ENCODE data around the gene FBXO17.

FBXO17 gene

GRCh38 chr19:38953677-38954076 lies 21.9 kb downstream of the FBXO17 start:
- H3K23ac ChIP-seq (ENCODE audit: low read length) = no peak overlapping the region
- no peak overlapping the region for H2BK120ac ChIP-seq (ENCODE audit: low read depth, low read length)
- H3K4ac ChIP-seq (ENCODE audit: low read depth, low read length) = no peak overlapping the region
- H3K56ac ChIP-seq (ENCODE audit: low read length) = no peak overlapping the region
- no peaks in the 10 kb centered on the region for H3K79me2 ChIP-seq (ENCODE audit: control insufficient read depth, insufficient read depth, low read length)
- no peak overlapping the region for H4K8ac ChIP-seq (ENCODE audit: low read depth, low read length)
- no peak overlapping the region for H3K4me2 ChIP-seq (ENCODE audit: low read length)
- H3K27me3 ChIP-seq (ENCODE audit: insufficient read depth, low read length, poor library complexity) = no peaks in the 10 kb centered on the region
- no peak overlapping the region for H2BK15ac ChIP-seq (replicated peaks; ENCODE audit: low read depth)
- H3K4me1 ChIP-seq (ENCODE audit: control insufficient read depth, low read depth, low read length) = peaks cover 2% of the 10 kb centered on the region
- no peak overlapping the region for H2BK5ac ChIP-seq (ENCODE audit: low read length)
- H3K4me3 ChIP-seq (ENCODE audit: low read length) = no peak overlapping the region
- no peak overlapping the region for H4K5ac ChIP-seq (ENCODE audit: low read length)
- no peak overlapping the region for H3K27ac ChIP-seq (ENCODE audit: low read depth, low read length)
- H3K18ac ChIP-seq (ENCODE audit: low read length) = no peak overlapping the region
- H3K9ac ChIP-seq (ENCODE audit: low read length) = no peak overlapping the region
- no peaks in the 10 kb centered on the region for H3K36me3 ChIP-seq (ENCODE audit: control insufficient read depth, insufficient read depth, low read length)
- no CpG with 5 or more reads among the region's 4 CpGs for WGBS (ENCODE audit: extremely low coverage, insufficient coverage, low lambda C conversion rate)
- peak; percentile 25 for DNase-seq
- no peaks in the 10 kb centered on the region for H3K79me1 ChIP-seq (ENCODE audit: low read length)
- no peak overlapping the region for H2AK5ac ChIP-seq (ENCODE audit: low read length)

GRCh38 chr19:38952395-38953165 lies 23.0 kb downstream of the FBXO17 start:
- Histone ChIP-seq H3K79me1 (ENCODE audit: low read length) (no peaks in the 10 kb centered on the region), H3K18ac (ENCODE audit: low read length) (no peak overlapping the region), H2BK120ac (ENCODE audit: low read depth, low read length) (no peak overlapping the region), H3K27ac (ENCODE audit: low read depth, low read length) (no peak overlapping the region), H3K79me2 (ENCODE audit: control insufficient read depth, insufficient read depth, low read length) (no peaks in the 10 kb centered on the region), H2BK5ac (ENCODE audit: low read length) (no peak overlapping the region), H3K27me3 (ENCODE audit: insufficient read depth, low read length, poor library complexity) (no peaks in the 10 kb centered on the region), H3K36me3 (ENCODE audit: control insufficient read depth, insufficient read depth, low read length) (no peaks in the 10 kb centered on the region), H4K8ac (ENCODE audit: low read depth, low read length) (no peak overlapping the region), H2BK15ac (replicated peaks; ENCODE audit: low read depth) (no peak overlapping the region), H2AK5ac (ENCODE audit: low read length) (no peak overlapping the region), H3K56ac (ENCODE audit: low read length) (no peak overlapping the region), H4K5ac (ENCODE audit: low read length) (no peak overlapping the region), H3K4me2 (ENCODE audit: low read length) (no peak overlapping the region), H3K23ac (ENCODE audit: low read length) (no peak overlapping the region), H3K4me3 (ENCODE audit: low read length) (no peak overlapping the region), H3K9ac (ENCODE audit: low read length) (no peak overlapping the region), H3K4me1 (ENCODE audit: control insufficient read depth, low read depth, low read length) (peaks cover 2% of the 10 kb centered on the region), H3K4ac (ENCODE audit: low read depth, low read length) (no peak overlapping the region)
- WGBS (ENCODE audit: extremely low coverage, insufficient coverage, low lambda C conversion rate) = no CpG with 5 or more reads among the region's 13 CpGs
- peak; percentile 74 for DNase-seq

- H2BK15ac ChIP-seq (replicated peaks; ENCODE audit: low read depth) = no peak overlapping the region
- no peak overlapping the region for H3K4ac ChIP-seq (ENCODE audit: low read depth, low read length)
- no peak overlapping the region for H3K4me2 ChIP-seq (ENCODE audit: low read length)
- H3K18ac ChIP-seq (ENCODE audit: low read length) = no peak overlapping the region
- no peak overlapping the region for H3K27ac ChIP-seq (ENCODE audit: low read depth, low read length)
- H3K36me3 ChIP-seq (ENCODE audit: control insufficient read depth, insufficient read depth, low read length) = no peaks in the 10 kb centered on the region
- no peak overlapping the region for H3K9ac ChIP-seq (ENCODE audit: low read length)
- H3K23ac ChIP-seq (ENCODE audit: low read length) = no peak overlapping the region
- no peaks in the 10 kb centered on the region for H3K79me1 ChIP-seq (ENCODE audit: low read length)
- no peak overlapping the region for H2BK5ac ChIP-seq (ENCODE audit: low read length)
- H3K79me2 ChIP-seq (ENCODE audit: control insufficient read depth, insufficient read depth, low read length) = no peaks in the 10 kb centered on the region
- WGBS (ENCODE audit: extremely low coverage, insufficient coverage, low lambda C conversion rate) = no CpG with 5 or more reads among the region's 3 CpGs
- H4K5ac ChIP-seq (ENCODE audit: low read length) = no peak overlapping the region
- no peak overlapping the region for H3K4me3 ChIP-seq (ENCODE audit: low read length)
- no peak overlapping the region for H2BK120ac ChIP-seq (ENCODE audit: low read depth, low read length)
- H3K56ac ChIP-seq (ENCODE audit: low read length) = no peak overlapping the region
- H2AK5ac ChIP-seq (ENCODE audit: low read length) = no peak overlapping the region
- H3K27me3 ChIP-seq (ENCODE audit: insufficient read depth, low read length, poor library complexity) = no peaks in the 10 kb centered on the region
- DNase-seq = no peak
- peaks cover 2% of the 10 kb centered on the region for H3K4me1 ChIP-seq (ENCODE audit: control insufficient read depth, low read depth, low read length)
- H4K8ac ChIP-seq (ENCODE audit: low read depth, low read length) = no peak overlapping the region
Observed at GRCh38 chr19:38951187-38951586, 24.4 kb downstream of the FBXO17 start.

GRCh38 chr19:38949580-38950367 lies 25.8 kb downstream of the FBXO17 start:
- Histone ChIP-seq H4K5ac (ENCODE audit: low read length) (no peak overlapping the region), H3K56ac (ENCODE audit: low read length) (peak overlapping the region; percentile 77), H4K8ac (ENCODE audit: low read depth, low read length) (no peak overlapping the region), H2BK5ac (ENCODE audit: low read length) (no peak overlapping the region), H3K23ac (ENCODE audit: low read length) (no peak overlapping the region), H2BK15ac (replicated peaks; ENCODE audit: low read depth) (no peak overlapping the region), H2BK120ac (ENCODE audit: low read depth, low read length) (no peak overlapping the region), H3K27ac (ENCODE audit: low read depth, low read length) (no peak overlapping the region), H2AK5ac (ENCODE audit: low read length) (no peak overlapping the region), H3K9ac (ENCODE audit: low read length) (peak overlapping the region; percentile 61), H3K79me1 (ENCODE audit: low read length) (no peaks in the 10 kb centered on the region), H3K4me2 (ENCODE audit: low read length) (peak overlapping the region; percentile 59), H3K18ac (ENCODE audit: low read length) (no peak overlapping the region), H3K27me3 (ENCODE audit: insufficient read depth, low read length, poor library complexity) (no peaks in the 10 kb centered on the region), H3K4ac (ENCODE audit: low read depth, low read length) (no peak overlapping the region), H3K4me1 (ENCODE audit: control insufficient read depth, low read depth, low read length) (peaks cover 2% of the 10 kb centered on the region), H3K4me3 (ENCODE audit: low read length) (peak overlapping the region; percentile 39), H3K36me3 (ENCODE audit: control insufficient read depth, insufficient read depth, low read length) (no peaks in the 10 kb centered on the region), H3K79me2 (ENCODE audit: control insufficient read depth, insufficient read depth, low read length) (no peaks in the 10 kb centered on the region)
- WGBS (ENCODE audit: extremely low coverage, insufficient coverage, low lambda C conversion rate) = no CpG with 5 or more reads among the region's 72 CpGs
- DNase-seq = peak; percentile 93

- DNase-seq = no peak
- no peak overlapping the region for H3K4me2 ChIP-seq (ENCODE audit: low read length)
- H2BK120ac ChIP-seq (ENCODE audit: low read depth, low read length) = no peak overlapping the region
- no peak overlapping the region for H3K4me3 ChIP-seq (ENCODE audit: low read length)
- no peak overlapping the region for H3K27ac ChIP-seq (ENCODE audit: low read depth, low read length)
- H3K23ac ChIP-seq (ENCODE audit: low read length) = no peak overlapping the region
- no peak overlapping the region for H3K56ac ChIP-seq (ENCODE audit: low read length)
- no peak overlapping the region for H2AK5ac ChIP-seq (ENCODE audit: low read length)
- H4K5ac ChIP-seq (ENCODE audit: low read length) = no peak overlapping the region
- H2BK5ac ChIP-seq (ENCODE audit: low read length) = no peak overlapping the region
- H3K4ac ChIP-seq (ENCODE audit: low read depth, low read length) = no peak overlapping the region
- WGBS (ENCODE audit: extremely low coverage, insufficient coverage, low lambda C conversion rate) = no CpG with 5 or more reads among the region's 11 CpGs
- H3K79me1 ChIP-seq (ENCODE audit: low read length) = no peaks in the 10 kb centered on the region
- no peak overlapping the region for H3K9ac ChIP-seq (ENCODE audit: low read length)
- H2BK15ac ChIP-seq (replicated peaks; ENCODE audit: low read depth) = no peak overlapping the region
- no peaks in the 10 kb centered on the region for H3K4me1 ChIP-seq (ENCODE audit: control insufficient read depth, low read depth, low read length)
- no peak overlapping the region for H3K18ac ChIP-seq (ENCODE audit: low read length)
- H3K27me3 ChIP-seq (ENCODE audit: insufficient read depth, low read length, poor library complexity) = no peaks in the 10 kb centered on the region
- H3K36me3 ChIP-seq (ENCODE audit: control insufficient read depth, insufficient read depth, low read length) = peaks cover 1% of the 10 kb centered on the region
- H4K8ac ChIP-seq (ENCODE audit: low read depth, low read length) = no peak overlapping the region
- no peaks in the 10 kb centered on the region for H3K79me2 ChIP-seq (ENCODE audit: control insufficient read depth, insufficient read depth, low read length)
Observed at GRCh38 chr19:38946229-38947010, 29.1 kb downstream of the FBXO17 start.
